Gastrocnemius medialis (tissue), 4 donors: ENCODE data around the gene PSKH1.

Experiments used
- CTCF ChIP-seq, 5 experiments: fragments of 450-650 bp in 3 of 5; fragments of 200-600 bp in 2 of 5; sonication (generic) in 2 of 5; IDR thresholded peaks in 4 of 5; conservative IDR thresholded peaks in 1 of 5; 1 replicate in 4 of 5; 2 replicates in 1 of 5; pipeline ENCODE4 v1.5.1; 2016 to 2019; ENCODE audit warnings: antibody characterized with exemption in 5 of 5, mild to moderate bottlenecking in 3 of 5, moderate library complexity in 3 of 5
- POLR2A ChIP-seq, 2 donors: fragments of 450-650 bp; IDR thresholded peaks; one replicate each; pipeline ENCODE4 v1.6.1; 2017; ENCODE audit warnings: antibody characterized with exemption in 2 of 2, mild to moderate bottlenecking in 2 of 2, moderate library complexity in 2 of 2

- no peak for TF ChIP-seq CTCF (IDR thresholded peaks at IDR 0.05 in 4 of 5, conservative IDR thresholded peaks at IDR 0.05 in 1 of 5)
- no peak for TF ChIP-seq POLR2A (IDR thresholded peaks at IDR 0.05)
Measured at GRCh38 chr16:67922740-67923139, 29.7 kb downstream of the PSKH1 start.
